Skeletal muscle satellite cell (primary cell): ENCODE results near the gene SPSB4.
"Not testable (repeated sequence)": the region's sequence is repeated elsewhere in the genome, so short reads cannot be mapped to it uniquely, and the experiment has no call there.

Experiments used
- H3K27me3 ChIP-seq: 2 replicates; pipeline ENCODE4 v1.7.0; 2013; ENCODE audit warnings: low read length; ENCODE audit not compliant: control insufficient read depth, insufficient read depth
- H3K36me3 ChIP-seq: 2 replicates; pipeline ENCODE4 v1.7.0; 2013; ENCODE audit warnings: mild to moderate bottlenecking, control low read depth, low read length; ENCODE audit not compliant: insufficient read depth
- H3K4me1 ChIP-seq: 2 replicates; pipeline ENCODE4 v1.7.0; 2013; ENCODE audit warnings: low read length; ENCODE audit not compliant: control insufficient read depth, insufficient read depth
- H3K4me2 ChIP-seq: 2 replicates; pipeline ENCODE4 v1.7.0; 2013; ENCODE audit warnings: mild to moderate bottlenecking, low read length
- H3K4me3 ChIP-seq: 2 replicates; pipeline ENCODE4 v1.7.0; 2013; ENCODE audit warnings: low read length
- H3K9ac ChIP-seq: 2 replicates; pipeline ENCODE4 v1.7.0; 2013; ENCODE audit warnings: mild to moderate bottlenecking, low read depth, low read length, moderate library complexity
- H3K9me3 ChIP-seq: replicated peaks from 2 replicates; pipeline ENCODE4 v1.7.0; 2013; ENCODE audit warnings: mild to moderate bottlenecking, control low read depth, low read length

The SPSB4 gene

DNA sequence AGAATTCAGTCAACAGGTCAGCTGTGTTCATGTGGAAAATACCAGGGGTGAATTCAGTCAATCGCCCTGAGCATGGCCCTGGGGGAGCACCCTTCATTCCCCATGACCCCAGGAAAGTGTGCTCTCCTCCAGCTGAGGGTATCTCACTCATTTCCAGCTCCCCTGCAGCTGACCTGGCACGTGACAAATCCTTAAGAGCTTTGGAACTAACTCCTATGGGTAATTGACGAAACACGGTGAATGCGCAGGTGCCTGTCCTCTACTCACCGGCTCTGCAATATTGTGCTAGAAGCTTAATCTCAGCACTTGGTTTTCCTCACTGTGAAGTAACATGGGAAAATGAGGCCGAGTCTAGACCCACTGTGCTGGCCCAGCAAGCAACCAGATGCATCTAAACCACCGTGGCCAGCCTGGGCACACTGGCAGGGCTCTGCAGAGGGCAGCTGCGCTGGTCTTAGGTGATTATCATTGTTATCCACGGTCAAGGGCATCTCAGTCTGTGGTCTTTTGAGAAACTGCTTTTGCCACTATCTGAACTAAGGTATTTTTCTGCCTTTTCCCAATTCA lies 63.1 kb downstream of the SPSB4 start:
- Histone ChIP-seq H3K36me3 (no peaks in the 10 kb centered on the region), H3K4me3 (no peak overlapping the region), H3K9ac (no peak overlapping the region), H3K27me3 (peaks cover 9% of the 10 kb centered on the region), H3K9me3 (no peaks in the 10 kb centered on the region), H3K4me2 (no peak overlapping the region), H3K4me1 (no peaks in the 10 kb centered on the region)

DNA sequence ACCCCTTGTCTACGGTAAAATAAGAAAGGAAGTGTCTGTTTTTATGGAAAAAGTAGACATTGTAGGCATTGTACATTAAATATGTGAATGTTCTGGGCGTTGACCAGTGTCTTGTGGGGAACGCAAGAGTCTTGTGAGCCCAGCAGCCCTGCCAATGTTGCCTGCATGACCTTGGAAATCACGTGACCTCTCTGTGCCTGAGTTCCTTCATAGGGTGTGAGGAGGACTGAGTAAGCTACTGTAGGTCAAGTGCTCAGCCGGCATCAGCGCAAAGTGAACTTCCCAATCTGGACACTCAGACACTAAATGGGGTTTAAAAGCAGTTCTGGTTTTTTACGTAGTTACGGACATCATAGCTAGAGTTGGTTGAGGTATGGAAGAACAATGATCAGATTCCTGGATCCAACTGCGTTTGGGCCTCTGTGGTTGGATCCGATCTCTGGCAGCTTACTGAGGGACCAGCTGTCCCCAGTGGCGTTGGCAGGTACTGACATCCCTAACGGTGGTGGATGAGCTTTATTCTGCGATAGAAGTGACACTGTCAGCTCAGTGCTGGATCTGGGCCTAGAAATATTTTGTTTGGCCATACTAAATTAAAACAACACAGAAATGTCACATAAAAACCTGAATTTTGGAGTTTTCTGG lies 63.8 kb downstream of the SPSB4 start:
- H3K27me3 ChIP-seq: peaks cover 9% of the 10 kb centered on the region
- H3K36me3 ChIP-seq: no peaks in the 10 kb centered on the region
- no peak overlapping the region for H3K4me2 ChIP-seq
- no peak overlapping the region for H3K4me3 ChIP-seq
- no peak overlapping the region for H3K9ac ChIP-seq
- no peaks in the 10 kb centered on the region for H3K9me3 ChIP-seq
- H3K4me1 ChIP-seq: no peaks in the 10 kb centered on the region

DNA sequence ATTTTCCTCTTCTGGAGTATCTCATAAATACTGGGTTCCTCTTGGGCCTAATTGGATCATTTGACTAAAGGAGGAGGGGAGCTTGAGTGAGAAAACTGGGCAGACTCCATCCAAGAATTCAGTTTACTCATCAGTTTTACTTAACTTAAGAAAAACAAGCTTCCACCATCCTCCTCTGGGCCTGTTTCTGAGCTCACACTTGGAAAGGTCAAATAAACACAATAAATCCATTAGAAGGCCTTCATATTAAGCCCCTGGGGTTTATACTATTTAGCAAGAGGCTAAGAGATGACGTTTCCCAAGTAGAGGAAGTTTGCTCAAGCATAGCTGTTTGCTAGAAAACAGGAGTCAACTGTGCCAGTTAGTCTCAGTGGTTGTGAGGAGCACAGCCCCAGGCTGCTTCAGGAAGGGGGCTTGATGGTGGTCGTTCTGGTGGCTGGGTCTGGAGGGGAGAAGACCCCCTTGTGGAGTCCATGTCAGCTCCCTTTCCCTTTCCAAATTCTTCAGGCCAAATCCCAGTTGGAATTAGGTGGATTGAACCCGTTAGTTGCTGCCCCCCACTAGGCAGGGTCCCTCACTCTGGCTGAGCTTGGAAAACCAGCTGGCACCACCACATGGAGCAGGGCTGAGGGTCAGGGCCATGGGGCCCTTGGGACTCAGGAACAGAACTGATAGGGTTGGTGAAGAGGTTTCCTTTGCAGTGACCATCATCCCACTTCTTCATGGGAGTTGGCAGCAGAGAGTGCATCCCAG lies 64.8 kb downstream of the SPSB4 start:
- no peak overlapping the region for H3K9ac ChIP-seq
- no peak overlapping the region for H3K4me3 ChIP-seq
- H3K9me3 ChIP-seq: no peaks in the 10 kb centered on the region
- H3K36me3 ChIP-seq: no peaks in the 10 kb centered on the region
- no peaks in the 10 kb centered on the region for H3K4me1 ChIP-seq
- H3K27me3 ChIP-seq: peaks cover 9% of the 10 kb centered on the region
- H3K4me2 ChIP-seq: no peak overlapping the region

DNA sequence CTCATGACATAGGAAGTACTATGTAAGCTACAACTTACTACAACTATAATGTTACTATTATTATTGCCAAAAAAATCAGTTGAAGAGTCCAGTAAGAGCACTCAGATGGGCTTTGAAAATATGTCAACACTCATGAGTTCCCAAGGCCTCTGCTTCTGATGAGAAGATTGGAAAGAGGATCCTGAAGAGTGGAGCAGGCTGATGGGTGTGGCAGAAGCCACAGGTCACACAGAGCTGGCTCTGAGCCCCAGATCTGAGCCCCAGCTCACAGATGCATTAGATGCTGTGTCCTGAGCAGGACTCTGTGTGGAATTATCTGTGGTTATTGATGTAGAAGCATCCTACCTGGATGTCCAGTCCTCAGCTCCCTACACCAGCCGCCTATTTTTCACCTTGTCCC lies 65.6 kb downstream of the SPSB4 start:
- Histone ChIP-seq H3K4me1 (no peaks in the 10 kb centered on the region), H3K9ac (no peak overlapping the region), H3K27me3 (peaks cover 9% of the 10 kb centered on the region), H3K4me3 (no peak overlapping the region), H3K4me2 (no peak overlapping the region), H3K9me3 (no peaks in the 10 kb centered on the region), H3K36me3 (no peaks in the 10 kb centered on the region)

DNA sequence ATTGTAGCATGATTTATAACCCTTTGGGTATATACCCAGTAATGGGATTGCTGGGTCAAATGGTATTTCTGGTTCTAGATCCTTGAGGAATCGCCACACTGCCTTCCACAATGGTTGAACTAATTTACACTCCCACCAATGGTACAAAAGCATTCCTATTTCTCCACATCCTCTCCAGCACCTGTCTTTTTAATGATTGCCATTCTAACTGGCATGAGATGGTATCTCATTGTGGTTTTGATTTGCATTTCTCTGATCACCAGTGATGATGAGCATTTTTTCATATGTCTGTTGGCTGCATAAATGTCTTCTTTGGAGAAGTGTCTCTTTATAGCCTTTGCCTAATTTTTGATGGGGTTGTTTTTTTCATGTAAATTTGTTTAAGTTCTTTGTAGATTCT lies 66.8 kb downstream of the SPSB4 start:
- H3K36me3 ChIP-seq, H3K9me3 ChIP-seq, H3K4me2 ChIP-seq, H3K9ac ChIP-seq, H3K27me3 ChIP-seq, H3K4me1 ChIP-seq, H3K4me3 ChIP-seq: not testable (repeated sequence)

DNA sequence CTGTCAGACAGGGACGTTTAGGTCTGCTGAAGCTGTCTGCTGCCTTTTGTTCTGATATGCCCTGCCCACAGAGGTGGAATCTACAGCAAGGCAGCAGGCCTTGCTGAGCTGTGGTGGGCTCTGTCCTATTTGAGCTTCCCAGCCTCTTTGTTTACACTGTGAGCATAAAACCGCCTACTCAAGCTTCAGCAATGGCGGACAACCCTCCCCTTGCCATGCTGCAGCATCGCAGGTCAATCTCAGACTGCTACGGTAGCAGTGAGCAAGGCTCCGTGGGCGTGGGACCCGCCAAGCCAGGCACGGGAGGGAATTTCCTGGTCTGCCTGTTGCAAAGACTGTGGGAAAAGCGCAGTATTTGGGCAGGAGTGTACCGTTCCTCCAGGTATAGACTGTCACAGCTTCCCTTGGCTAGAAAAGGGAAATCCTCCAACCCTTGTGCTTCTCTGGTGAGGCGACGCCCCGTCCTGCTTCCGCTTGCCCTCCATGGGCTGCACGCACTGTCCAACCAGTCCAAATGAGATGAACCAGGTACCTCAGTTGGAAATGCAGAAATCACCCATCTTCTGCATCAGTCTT lies 71.4 kb downstream of the SPSB4 start:
- no peaks in the 10 kb centered on the region for H3K36me3 ChIP-seq
- no peak overlapping the region for H3K9ac ChIP-seq
- no peaks in the 10 kb centered on the region for H3K9me3 ChIP-seq
- H3K4me1 ChIP-seq: no peaks in the 10 kb centered on the region
- H3K4me3 ChIP-seq: no peak overlapping the region
- no peaks in the 10 kb centered on the region for H3K27me3 ChIP-seq
- no peak overlapping the region for H3K4me2 ChIP-seq

DNA sequence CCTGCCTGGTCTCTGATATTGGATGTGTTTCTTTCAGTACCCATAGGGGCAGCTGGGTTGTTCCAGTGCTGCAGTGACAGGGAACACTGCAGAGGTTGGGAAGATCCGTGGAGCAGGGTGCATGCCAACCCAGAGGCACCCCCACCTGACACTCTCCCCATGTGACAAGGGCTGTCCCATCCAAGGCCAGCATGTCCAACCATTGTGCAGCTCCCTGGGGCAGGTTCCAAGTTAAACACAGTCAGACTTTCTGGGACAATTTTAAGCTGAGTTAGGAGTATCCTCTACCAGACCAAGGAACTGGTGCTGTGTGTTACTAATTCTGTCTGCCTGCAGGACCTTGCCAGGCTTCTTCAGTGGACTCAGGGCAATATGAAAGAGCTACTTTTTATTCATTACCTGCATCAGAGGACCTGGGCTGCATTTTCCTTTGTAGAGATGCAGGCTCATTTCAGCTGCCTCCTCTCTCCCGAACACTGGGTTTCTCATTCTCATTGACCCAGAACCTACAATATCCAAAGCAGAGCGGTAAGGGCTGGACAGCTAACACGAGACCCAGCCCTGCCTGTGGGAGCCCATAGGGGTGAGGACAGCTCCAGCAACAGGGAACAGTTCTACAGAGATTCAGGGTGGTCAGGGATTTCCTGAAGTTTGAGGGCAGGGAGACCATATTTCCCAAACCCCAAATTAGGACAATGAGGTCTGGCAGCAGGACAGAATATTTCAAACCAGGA lies 72.7 kb downstream of the SPSB4 start:
- H3K4me3 ChIP-seq: no peak overlapping the region
- H3K27me3 ChIP-seq: no peaks in the 10 kb centered on the region
- H3K9me3 ChIP-seq: no peaks in the 10 kb centered on the region
- H3K4me1 ChIP-seq: no peaks in the 10 kb centered on the region
- no peak overlapping the region for H3K9ac ChIP-seq
- H3K36me3 ChIP-seq: no peaks in the 10 kb centered on the region
- no peak overlapping the region for H3K4me2 ChIP-seq

DNA sequence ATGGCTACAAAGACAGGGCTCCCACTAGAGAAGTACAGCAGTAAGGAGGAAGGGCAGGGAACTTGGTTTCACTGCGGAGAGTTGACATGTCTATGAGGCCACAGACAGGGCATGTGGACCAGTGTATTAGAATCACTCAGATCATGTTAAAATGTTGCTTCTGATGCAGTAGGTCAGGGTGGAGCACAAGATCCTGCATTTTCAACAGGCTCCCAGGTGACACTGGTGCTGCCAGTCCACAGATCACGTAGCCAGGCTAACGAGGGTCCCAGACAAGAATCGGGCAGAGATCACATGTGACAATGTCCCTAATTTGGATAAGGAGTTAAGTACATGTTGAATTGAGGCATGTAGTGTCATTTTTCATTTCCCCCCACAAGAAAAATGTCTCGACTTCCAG lies 73.6 kb downstream of the SPSB4 start:
- no peak overlapping the region for H3K9ac ChIP-seq
- no peaks in the 10 kb centered on the region for H3K4me1 ChIP-seq
- no peak overlapping the region for H3K4me2 ChIP-seq
- no peaks in the 10 kb centered on the region for H3K9me3 ChIP-seq
- H3K4me3 ChIP-seq: no peak overlapping the region
- no peaks in the 10 kb centered on the region for H3K36me3 ChIP-seq
- no peaks in the 10 kb centered on the region for H3K27me3 ChIP-seq

DNA sequence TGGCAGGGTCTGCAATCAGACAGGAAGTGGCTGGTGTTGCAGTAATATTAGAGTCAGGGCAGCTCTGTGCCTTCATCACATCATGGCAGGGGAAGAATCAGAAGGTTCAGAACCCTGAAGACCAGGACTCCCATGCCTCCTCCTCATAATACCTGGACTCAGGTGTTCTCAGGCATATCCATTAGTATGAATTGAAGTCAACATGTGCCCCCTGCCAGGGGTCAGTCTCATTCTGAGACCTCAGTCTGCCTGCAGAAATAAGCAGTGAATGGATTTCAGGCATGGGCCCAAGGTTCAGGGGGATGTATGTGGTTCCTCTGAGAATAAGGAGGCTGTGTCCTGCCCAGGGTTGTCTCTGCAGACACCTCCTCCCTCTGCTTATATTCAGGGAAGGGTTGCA lies 74.2 kb downstream of the SPSB4 start:
- no peaks in the 10 kb centered on the region for H3K36me3 ChIP-seq
- H3K27me3 ChIP-seq: no peaks in the 10 kb centered on the region
- no peak overlapping the region for H3K4me3 ChIP-seq
- H3K9ac ChIP-seq: no peak overlapping the region
- no peak overlapping the region for H3K4me2 ChIP-seq
- no peaks in the 10 kb centered on the region for H3K9me3 ChIP-seq
- H3K4me1 ChIP-seq: no peaks in the 10 kb centered on the region

DNA sequence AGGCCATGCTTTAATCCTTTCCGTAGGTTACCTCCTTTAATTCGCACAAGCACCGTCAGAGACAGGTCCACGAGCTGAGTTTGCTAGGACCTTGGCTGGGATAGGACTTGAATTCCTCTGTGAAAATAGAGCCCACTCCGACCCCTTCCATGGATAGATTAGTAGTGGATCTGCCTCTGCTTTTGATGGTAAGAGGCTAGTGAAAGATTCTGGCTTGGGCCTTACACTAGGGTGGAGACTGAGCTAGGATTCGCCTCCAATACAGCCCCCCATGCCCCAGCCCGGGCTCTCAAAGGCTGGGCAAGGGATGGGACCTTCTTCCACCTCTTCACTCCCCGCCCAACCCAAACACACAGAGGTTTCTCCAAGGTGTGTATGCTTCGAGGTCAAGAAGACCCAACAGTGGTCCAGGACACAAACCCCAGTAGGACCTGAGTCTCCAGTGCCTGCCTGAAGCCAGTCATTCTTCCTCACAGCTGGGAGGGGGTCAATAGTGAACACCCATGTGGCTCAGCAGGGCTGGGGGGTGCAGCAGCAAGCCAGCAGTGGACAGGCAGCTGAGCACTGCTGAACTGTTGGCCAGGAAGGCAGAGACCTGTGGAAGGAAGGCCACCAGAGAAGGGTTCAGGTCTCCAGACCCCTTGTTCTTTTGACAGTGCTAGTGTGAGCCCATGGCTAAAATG lies 75.7 kb downstream of the SPSB4 start:
- Histone ChIP-seq H3K9me3 (no peaks in the 10 kb centered on the region), H3K4me1 (no peaks in the 10 kb centered on the region), H3K36me3 (no peaks in the 10 kb centered on the region), H3K4me2 (no peak overlapping the region), H3K27me3 (no peaks in the 10 kb centered on the region), H3K4me3 (no peak overlapping the region), H3K9ac (no peak overlapping the region)
